Left cardiac atrium (tissue), 4 donors: ENCODE results near the gene AP1G2. TPM values are rescaled to one million over a fixed set of nuclear protein-coding genes. Genes with fewer than 3 reads are reported as not detected.

Experiments used
- ATAC-seq, 2 donors: fragments of 200-7000 bp; cut with Tn5 transposase; one replicate each; pipeline ENCODE4 v1.9.1; 2020; ENCODE audit warnings: mild to moderate bottlenecking in 2 of 2, moderate library complexity in 2 of 2
- DNase-seq: peaks from one replicate; pipeline ENCODE4 v3.0.0-alpha.2; 2020
- intact Hi-C, 2 donors: fragments of 100-400 bp; cut with DNase I; formaldehyde crosslinking; loops; one replicate each; pipeline versions ENCODE4 v1.14.1 to v1.15.1; 2022 to 2023
- total RNA-seq, 2 donors: library from RNA; stranded (reverse); fragmentation: NEBNext Ultra II Directional; extraction: Animal tissue kit (Norgen Biotek cat#: 25700); gene quantifications; one replicate each; pipeline ENCODE4 v1.2.1, GENCODE V29; 2021
- donor health status: DM: no; HTN: yes; CAD: no.
- donor health status: DM: no; HTN: yes; CAD: no; lungs with severe emphysema.
- donor health status: DM: yes; HTN: yes; CAD: no.
- donor health status: Dilated cardiomyopathy.

The AP1G2 gene
- total RNA-seq, 2 donors from 2014 or later = 16.5 to 32.3 TPM

DNA sequence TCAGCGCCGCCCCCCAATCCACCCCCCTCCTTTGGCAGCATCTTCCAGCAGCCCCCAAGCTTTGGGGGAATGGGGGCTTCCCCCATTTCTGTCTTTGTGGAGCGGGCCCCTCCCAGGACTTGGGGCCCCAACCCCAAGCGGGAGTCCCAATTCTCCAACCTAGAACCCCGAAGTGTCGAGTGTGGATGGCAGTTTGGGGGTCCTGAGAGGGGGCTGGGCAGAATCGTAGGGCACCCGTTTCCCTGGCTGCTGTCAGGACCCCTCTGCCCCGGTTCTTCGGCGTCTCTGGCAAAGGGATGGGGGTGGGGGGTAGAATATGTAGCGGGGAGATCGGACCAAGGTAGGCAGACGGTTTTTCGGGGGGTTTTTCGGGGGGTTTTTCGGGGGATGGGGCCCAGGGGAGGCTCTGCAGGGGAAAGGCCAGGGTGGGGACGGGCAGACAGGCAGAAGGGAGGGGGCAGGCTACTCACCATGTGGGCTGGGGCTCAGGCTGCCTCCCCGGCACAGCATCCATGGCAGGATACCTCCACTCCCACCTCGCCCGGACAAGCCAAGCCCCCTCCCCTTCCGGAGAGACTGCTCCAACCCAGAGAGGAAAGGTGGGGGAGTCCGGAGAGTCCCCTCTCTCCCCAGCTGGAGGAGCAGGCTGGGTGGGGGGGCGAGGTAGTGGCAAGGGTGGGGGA, 10.3 kb upstream of the AP1G2 start:
- ATAC-seq (no peak), DNase-seq (no peak)
- intact Hi-C loops = no loop called here

DNA sequence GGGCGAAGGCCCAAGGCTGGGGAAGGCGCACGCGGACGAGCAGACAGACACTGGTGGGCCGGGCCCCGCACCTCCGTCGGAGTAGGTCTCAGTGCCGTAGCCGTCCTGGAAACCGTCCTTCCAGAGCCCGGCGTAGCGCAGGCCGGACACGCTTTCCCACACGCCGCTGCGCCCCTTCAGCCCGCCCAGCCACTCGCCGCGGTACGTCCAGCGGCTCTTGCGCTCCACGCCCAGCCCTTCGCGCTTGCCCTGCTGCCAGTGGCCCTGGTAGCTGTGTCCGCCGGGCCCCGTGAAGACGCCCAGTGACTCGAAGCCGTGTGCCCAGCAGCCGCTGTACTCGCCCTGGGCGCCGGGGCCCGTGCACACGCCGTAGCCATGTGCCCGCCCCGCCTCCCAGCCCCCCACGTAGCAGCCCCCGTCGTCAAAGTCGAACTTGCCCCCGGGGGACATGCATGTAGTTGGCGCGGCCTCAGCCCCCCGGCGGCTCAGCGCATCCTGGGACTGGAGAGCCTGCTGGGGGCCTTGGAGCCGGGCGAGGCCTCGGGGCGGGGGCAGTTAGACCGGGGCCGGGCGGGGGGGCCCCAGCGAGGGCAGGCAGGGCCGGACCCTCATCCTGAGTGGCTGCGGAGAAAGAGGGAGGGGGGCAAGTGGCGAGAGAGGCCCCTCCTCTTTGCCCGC, 9.6 kb upstream of the AP1G2 start:
- no peak for DNase-seq
- peak; percentile 42 for ATAC-seq
- intact Hi-C loops = no loop called here

DNA sequence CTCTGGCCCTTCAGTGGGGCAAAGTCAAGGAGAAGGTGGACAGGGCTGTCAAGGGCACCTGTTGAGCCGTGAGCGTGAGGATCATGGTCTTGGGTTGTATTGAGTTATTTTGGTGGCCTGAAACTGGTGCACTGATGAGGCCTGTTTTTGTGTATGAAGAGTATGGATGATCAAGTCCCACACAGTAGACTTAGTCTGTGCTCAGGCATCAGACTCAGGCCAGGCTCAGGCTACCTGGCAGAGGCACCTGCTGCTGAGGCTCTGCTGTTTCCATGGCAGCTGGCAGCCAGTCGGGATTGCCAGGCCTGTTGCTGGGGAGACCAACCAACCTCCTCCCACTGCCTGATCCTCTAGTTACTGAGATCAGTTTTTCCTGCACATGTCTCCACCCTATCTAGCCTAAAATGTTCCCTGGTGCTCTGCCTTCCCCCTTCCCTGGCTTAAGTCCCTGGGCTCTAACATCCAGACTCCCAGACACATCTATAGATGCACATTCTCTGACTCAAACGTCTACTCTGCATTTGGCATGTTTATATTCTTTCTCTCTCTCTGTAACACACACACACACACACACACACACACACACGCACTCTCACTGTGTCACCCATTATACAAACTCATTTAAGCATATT, 5.9 kb upstream of the AP1G2 start:
- intact Hi-C loops = no loop called here
- no peak for DNase-seq
- ATAC-seq = no peak

- ATAC-seq (peak; percentile 28 to 36), DNase-seq (no peak)
- intact Hi-C loops = no loop called here
Measured at GRCh38 chr14:23572836-23573235, 5.2 kb upstream of the AP1G2 start.

DNA sequence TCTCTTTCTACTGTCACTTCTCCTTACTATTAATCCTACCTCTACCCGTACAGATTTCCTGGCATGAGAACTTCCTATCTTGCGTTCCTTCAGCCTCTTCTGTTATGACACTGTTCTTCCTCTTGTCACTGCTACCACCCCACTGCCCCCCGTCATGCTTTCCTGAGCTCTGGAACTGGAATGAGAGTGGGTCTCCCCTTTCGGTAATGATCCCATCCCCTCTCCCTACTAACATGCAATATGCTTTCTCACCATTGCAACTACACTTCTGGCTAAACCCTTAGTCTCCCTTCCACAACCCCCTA, 4.9 kb upstream of the AP1G2 start:
- ATAC-seq (no peak), DNase-seq (no peak)
- intact Hi-C loops = no loop called here

DNA sequence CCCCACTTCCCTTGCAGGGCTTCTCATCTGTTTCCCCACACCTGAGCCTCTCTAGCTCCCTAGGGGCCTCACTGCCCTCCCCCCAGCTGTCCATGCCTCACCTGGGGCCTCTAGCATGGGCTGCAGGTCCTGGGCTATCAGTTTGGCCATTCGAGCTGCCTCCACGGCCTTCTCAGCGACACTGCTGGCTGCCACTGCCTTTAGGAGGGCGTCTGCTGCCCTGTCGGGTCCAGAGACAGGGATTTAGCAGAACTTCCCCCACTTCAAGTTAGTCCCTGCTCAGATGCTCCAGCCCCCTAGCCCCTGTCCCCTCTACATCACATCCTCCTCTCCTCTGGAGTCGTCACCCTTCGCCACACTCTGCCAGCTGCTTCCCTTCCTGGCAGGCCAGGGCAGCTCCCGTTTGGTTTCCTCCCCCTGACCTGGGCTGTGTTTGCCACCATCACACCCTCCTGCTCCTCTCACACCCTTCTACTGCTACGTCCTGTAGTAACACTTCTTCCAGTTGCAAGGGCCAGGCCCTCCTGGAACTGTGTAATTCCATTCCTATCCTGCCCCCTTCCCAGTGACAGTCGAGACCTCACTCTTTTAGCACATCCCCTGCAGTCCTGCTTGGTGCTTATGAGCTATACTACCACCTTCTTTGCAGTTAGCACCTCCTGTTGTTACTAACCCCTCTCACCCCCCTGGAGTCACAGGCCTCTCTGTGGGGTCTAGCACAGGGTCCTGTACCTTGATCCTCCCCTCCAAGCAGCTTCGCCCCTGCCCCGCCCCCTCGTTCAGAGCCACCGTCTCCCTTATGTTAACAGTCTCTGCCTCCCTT, 4.3 kb upstream of the AP1G2 start:
- DNase-seq (no peak), ATAC-seq (no peak)
- intact Hi-C loops = no loop called here

DNA sequence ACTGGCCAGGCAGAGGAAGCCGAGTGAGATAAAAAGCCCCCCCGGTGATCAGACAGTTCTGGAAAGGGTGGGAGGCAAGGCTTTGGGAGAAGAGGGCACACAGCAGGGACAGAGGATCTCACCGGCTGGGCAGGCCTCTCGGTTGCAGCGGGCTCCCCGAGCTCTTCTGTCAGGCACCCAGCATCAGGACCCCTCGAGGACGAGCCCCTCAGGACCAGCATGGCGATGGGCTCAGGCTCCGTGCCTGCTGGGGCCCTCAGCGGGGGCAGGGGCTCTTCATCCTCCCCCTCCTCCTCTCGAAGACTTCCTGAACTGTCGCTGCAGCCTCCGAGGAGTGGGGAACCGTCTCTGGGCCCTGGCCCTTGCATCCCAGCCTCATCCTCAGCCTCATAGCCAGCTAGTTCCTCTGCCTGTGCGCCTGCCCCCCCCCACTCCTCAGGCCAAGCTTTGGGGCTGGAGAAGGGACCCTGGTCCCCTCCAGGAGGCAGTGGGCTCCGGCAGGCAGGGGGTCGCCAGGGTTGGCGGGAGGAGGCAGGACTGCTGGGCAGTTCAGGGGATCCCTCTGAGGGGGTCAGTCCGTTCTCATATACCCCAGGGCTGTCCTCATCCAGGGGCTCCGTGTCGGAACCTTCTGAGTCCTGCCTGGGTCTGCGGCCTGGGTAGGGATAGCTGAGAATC, 3.4 kb upstream of the AP1G2 start:
- intact Hi-C loops = no loop called here
- no peak for DNase-seq
- ATAC-seq = no peak

DNA sequence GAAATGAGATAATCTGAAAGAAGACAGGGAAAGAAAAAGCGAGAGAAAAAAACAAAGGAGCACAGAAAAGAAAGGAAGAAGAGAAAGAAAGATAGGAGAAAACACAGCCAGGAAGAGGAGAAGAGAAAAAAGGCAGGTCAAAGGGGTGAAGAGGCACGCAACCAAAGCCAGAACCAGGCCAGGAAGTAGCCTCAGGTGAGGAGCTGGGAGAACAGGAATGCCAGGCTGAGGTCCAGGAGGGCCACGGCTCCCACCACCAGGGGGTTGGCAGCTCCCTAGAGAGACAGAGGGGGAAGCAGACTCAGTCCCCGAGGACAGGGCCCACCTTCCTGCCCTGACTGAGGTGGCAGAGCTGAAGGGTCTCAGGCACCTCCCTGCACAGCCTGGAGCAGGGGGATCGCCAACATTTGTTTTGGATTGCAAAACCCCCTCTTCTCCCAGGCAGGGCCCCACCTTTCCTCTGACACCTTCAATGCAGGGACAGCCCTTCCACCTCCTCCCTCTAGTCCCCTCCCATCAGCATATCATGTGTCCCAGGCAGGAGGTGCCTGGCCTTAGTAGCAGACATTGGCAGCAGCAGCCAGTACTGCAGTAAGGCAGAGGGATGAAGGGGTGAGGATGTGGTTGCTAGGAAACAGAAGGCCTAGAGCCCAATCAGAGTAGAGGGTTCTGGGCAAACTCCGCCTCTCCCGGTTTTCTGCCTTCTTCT, 2.0 kb upstream of the AP1G2 start:
- ATAC-seq (no peak), DNase-seq (no peak)
- intact Hi-C loops = loop anchor here in 1 of 2 donors (10.0 kb wide), 1 partner anchor 245 kb away; the partner anchor contains the start of gene PABPN1

- intact Hi-C loops = loop anchor here in 1 of 2 donors (10.0 kb wide), 1 partner anchor 244 kb away; the partner anchor contains the start of gene PABPN1
- no peak for DNase-seq
- no peak for ATAC-seq
Measured at GRCh38 chr14:23568600-23569331, 1.2 kb upstream of the AP1G2 start.

DNA sequence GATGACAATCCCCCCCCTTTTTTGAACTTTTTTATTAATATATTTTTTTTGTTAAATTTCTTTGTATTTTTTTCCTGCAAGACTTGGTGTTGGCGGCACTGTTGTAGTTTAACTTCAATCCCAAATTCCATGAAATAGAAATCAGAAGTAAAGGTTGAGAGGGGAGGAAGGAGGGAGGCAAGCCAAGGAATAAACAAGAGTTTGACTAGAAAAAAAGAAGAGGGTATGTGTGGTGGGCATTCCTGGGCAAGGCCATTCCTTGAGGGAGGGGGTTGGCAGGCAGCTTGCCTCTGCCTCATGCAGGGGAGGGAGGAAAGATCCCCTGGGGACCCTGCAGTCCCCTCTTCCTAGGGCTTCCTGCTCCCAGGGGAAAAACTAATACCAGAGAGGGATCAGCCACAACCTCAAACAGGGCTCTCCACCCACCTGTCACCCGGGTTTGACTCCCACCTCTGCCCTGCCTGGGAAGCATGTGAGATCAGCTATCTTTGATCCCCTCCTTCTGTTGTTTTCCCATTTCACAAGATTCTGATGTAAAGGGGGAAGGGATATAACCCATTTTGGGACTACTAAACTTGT, 519 bp upstream of the AP1G2 start:
- no peak for DNase-seq
- intact Hi-C loops = loop anchor here in 1 of 2 donors (10.0 kb wide), 1 partner anchor 243 kb away; the partner anchor contains the start of gene PABPN1
- no peak for ATAC-seq

DNA sequence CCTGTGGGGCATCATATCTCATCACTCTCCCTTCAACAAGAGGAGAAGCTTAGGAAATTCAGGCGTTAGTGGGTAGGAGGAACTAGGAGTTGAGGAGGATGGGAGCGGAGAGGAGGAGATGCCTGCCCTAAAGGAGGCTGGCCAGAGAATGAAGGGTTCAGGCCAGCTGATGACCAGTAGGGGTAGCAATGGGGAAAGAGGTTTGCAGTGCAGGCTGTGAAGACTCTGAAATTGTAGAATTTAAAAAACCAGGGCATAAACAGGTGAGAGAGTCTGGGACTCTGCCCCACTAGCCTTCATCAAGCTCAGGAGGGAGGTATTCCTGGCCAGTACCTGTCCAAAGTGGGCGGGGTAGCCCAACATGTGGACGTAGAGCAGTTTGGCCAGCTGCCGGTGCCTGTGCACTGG, 809 bp downstream of the AP1G2 start:
- peak; percentile 14 to 21 for ATAC-seq
- no peak for DNase-seq
- intact Hi-C loops = loop anchor here in 1 of 2 donors (10.0 kb wide), 1 partner anchor 242 kb away; the partner anchor contains the start of gene PABPN1

DNA sequence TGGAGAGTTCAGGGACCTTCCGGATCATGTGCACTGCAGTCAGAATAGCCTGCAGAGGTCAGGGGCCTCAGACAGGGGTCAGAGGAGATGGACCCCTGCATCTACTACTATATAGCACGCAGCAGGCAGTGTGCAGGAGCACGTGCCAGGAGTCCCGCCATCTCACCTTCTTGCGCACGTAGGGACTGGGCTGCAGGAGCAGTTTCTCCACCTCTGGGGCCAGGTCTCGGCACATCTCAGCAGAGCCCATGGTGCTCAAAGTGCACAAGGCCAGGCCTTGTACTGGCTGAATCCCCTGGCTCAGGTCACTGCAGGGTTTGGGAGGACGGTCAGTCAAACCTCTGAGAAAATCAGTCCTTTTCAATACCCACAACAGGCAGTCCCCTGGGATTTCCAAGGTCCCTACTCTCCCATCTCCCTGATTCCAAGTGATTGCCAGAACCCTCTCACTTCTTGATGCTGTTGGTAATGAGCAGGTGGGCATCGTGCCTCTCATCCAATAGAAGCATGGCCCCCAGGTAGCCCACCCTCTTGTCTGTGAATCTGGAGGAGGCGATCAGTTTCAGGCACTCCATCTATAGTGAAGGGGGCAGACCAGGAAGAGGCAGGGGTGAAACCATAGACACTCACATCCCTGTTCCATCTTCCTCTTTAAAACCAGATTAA, 1.3 kb downstream of the AP1G2 start:
- DNase-seq = no peak
- no peak for ATAC-seq
- intact Hi-C loops = loop anchor here in 1 of 2 donors (10.0 kb wide), 1 partner anchor 241 kb away; the partner anchor contains the start of gene PABPN1

GRCh38 chr14:23565626-23566025, 2.0 kb downstream of the AP1G2 start:
- ATAC-seq = no peak
- DNase-seq = no peak
- intact Hi-C loops = loop anchor here in 1 of 2 donors (10.0 kb wide), 1 partner anchor 241 kb away; the partner anchor contains the start of gene PABPN1

DNA sequence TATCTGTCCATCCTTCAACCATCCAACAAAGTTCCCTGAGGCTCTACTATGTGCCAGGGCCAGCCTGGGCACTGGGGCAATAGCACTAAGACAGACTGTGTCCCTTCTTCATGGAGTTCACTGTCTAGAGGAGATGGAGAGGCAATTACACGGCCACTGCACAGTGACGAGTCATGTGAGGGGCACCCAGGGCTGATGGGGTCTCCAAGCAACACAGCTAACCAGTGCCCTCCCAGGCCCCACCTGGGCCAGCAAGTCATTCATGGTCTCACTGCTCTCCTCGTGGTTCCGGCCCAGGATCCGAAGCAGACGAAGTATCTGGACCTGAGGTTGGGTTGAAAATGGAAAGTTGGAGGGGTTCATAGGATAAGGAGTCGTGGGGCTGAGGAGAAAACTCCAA, 2.7 kb downstream of the AP1G2 start:
- intact Hi-C loops = loop anchor here (5.0 to 10.0 kb wide), 2 partner anchors 88 to 240 kb away; partner anchors contain the start of gene PABPN1 (in 1 of the 2)
- DNase-seq (no peak), ATAC-seq (no peak)

GRCh38 chr14:23564181-23564812, 3.3 kb downstream of the AP1G2 start:
- ATAC-seq = no peak
- intact Hi-C loops = loop anchor here (5.0 to 10.0 kb wide), 2 partner anchors 87 to 239 kb away; partner anchors contain the start of gene PABPN1 (in 1 of the 2)
- DNase-seq = no peak
